Esophagus squamous epithelium (tissue), 5 donors: Measurements from ENCODE around the gene PARM1. TPM values are rescaled to one million over a fixed set of nuclear protein-coding genes. Genes with fewer than 3 reads are reported as not detected.

Experiments
- DNase-seq: peaks from one replicate; lab custom pipeline; 2025; lab: John Stamatoyannopoulos, UW
- H3K27ac ChIP-seq, 4 donors: fragments of 200-600 bp; sonication (generic); one replicate each; pipeline ENCODE4 v1.5.1; 2016 to 2019; ENCODE audit warnings: mild to moderate bottlenecking in 1 of 4
- H3K27me3 ChIP-seq, 4 donors: fragments of 200-600 bp; sonication (generic); 1 replicate in 3 of 4; 2 replicates in 1 of 4; pipeline versions ENCODE4 v1.5.1 to v1.6.0; 2017 to 2021; ENCODE audit warnings: antibody characterized with exemption in 1 of 4
- H3K36me3 ChIP-seq, 3 donors: fragments of 200-600 bp; sonication (generic); one replicate each; pipeline ENCODE4 v1.5.1; 2016 to 2019
- H3K4me1 ChIP-seq, 3 donors: fragments of 200-600 bp; sonication (generic); one replicate each; pipeline ENCODE4 v1.5.1; 2017 to 2019
- H3K4me3 ChIP-seq, 4 donors: fragments of 200-600 bp; sonication (generic); 1 replicate in 3 of 4; 2 replicates in 1 of 4; pipeline ENCODE4 v1.5.1; 2016 to 2019; ENCODE audit warnings: mild to moderate bottlenecking in 2 of 4, moderate library complexity in 1 of 4
- H3K9me3 ChIP-seq, 3 donors: fragments of 200-600 bp; sonication (generic); one replicate each; pipeline ENCODE4 v1.5.1; 2016 to 2019
- CTCF ChIP-seq, 6 experiments: fragments of 450-650 bp in 4 of 6; fragments of 200-600 bp in 2 of 6; sonication (generic) in 2 of 6; IDR thresholded peaks; one replicate each; pipeline ENCODE4 v1.5.1; 2016 to 2019; ENCODE audit warnings: antibody characterized with exemption in 6 of 6, mild to moderate bottlenecking in 4 of 6, moderate library complexity in 4 of 6
- POLR2A ChIP-seq, 4 donors: fragments of 450-650 bp; IDR thresholded peaks; one replicate each; pipeline ENCODE4 v1.6.1; 2017; ENCODE audit warnings: antibody characterized with exemption in 4 of 4, mild to moderate bottlenecking in 4 of 4, moderate library complexity in 3 of 4
- WGBS, 2 donors: methylation state at CpG; one replicate each; pipeline ENCODE4 v1.1.5; 2018; 5-methylcytosine and 5-hydroxymethylcytosine counted together
- intact Hi-C: fragments of 100-400 bp; cut with DNase I; formaldehyde crosslinking; loops from one replicate; pipeline ENCODE4 v1.15.0; 2022
- total RNA-seq, 4 donors: library from RNA; depleted of rRNA; stranded (reverse); fragments of >200 nt; gene quantifications; one replicate each; pipeline ENCODE4 v1.1.0, GENCODE V29; 2016
- donor health status: DM: yes; HTN: yes; CAD: no.

PARM1 gene
- total RNA-seq, 4 donors from 2014 or later, result 1.9 to 10.3 (median 4.4) TPM

- intact Hi-C loops, result loop anchor here (10.0 kb wide), 1 partner anchor 350 kb away; no protein-coding TSS in a partner anchor
- H3K27me3 ChIP-seq, result peaks cover 0 to 50% (median 0%) of the 10 kb centered on the region in 4 donors
- no peaks in the 10 kb centered on the region for H3K9me3 ChIP-seq
- TF ChIP-seq POLR2A (IDR thresholded peaks at IDR 0.05) (no peak), CTCF (IDR thresholded peaks at IDR 0.05) (no peak)
- H3K4me3 ChIP-seq, result peak overlapping the region; percentile 46 to 85 (median 55)
- H3K4me1 ChIP-seq, result peaks cover 5 to 34% (median 12%) of the 10 kb centered on the region in 3 donors
- H3K27ac ChIP-seq, result peak overlapping the region in 3 of 4 donors; percentile 59 to 90 (median 85)
- no peak for DNase-seq
- WGBS, 2 donors, result 35 to 39% methylated on average over 10 of the region's 10 CpGs
- no peaks in the 10 kb centered on the region for H3K36me3 ChIP-seq
Observed at GRCh38 chr4:74934888-74935287, 2.0 kb downstream of the PARM1 start.

GRCh38 chr4:74941123-74941522 is 8.2 kb downstream of the PARM1 start:
- 69 to 70% methylated on average over 3 of the region's 3 CpGs for WGBS, 2 donors
- TF ChIP-seq CTCF (IDR thresholded peaks at IDR 0.05) (no peak), POLR2A (IDR thresholded peaks at IDR 0.05) (no peak)
- DNase-seq, result no peak
- H3K4me3 ChIP-seq, result no peak overlapping the region
- no peaks in the 10 kb centered on the region for H3K36me3 ChIP-seq
- peaks cover 0 to under 1% (median 0%) of the 10 kb centered on the region in 4 donors for H3K27me3 ChIP-seq
- intact Hi-C loops, result no loop called here
- no peaks in the 10 kb centered on the region for H3K4me1 ChIP-seq
- no peak overlapping the region for H3K27ac ChIP-seq
- H3K9me3 ChIP-seq, result no peaks in the 10 kb centered on the region

- no peaks in the 10 kb centered on the region for H3K27me3 ChIP-seq
- H3K4me3 ChIP-seq, result no peak overlapping the region
- no peaks in the 10 kb centered on the region for H3K9me3 ChIP-seq
- H3K36me3 ChIP-seq, result no peaks in the 10 kb centered on the region
- DNase-seq, result no peak
- no peaks in the 10 kb centered on the region for H3K4me1 ChIP-seq
- H3K27ac ChIP-seq, result no peak overlapping the region
- intact Hi-C loops, result no loop called here
- TF ChIP-seq CTCF (IDR thresholded peaks at IDR 0.05), result no peak
- TF ChIP-seq POLR2A (IDR thresholded peaks at IDR 0.05), result no peak
- 57 to 68% methylated on average over 3 of the region's 3 CpGs for WGBS, 2 donors
Observed at GRCh38 chr4:74942251-74942917, 9.5 kb downstream of the PARM1 start.

GRCh38 chr4:74942918-74943253 is 10.0 kb downstream of the PARM1 start:
- H3K4me1 ChIP-seq, result no peaks in the 10 kb centered on the region
- no peak overlapping the region for H3K27ac ChIP-seq
- H3K9me3 ChIP-seq, result no peaks in the 10 kb centered on the region
- DNase-seq, result no peak
- intact Hi-C loops, result no loop called here
- WGBS, 2 donors, result 83 to 94% methylated on average over 3 of the region's 3 CpGs
- H3K36me3 ChIP-seq, result no peaks in the 10 kb centered on the region
- H3K4me3 ChIP-seq, result no peak overlapping the region
- no peak for TF ChIP-seq POLR2A (IDR thresholded peaks at IDR 0.05)
- TF ChIP-seq CTCF (IDR thresholded peaks at IDR 0.05), result no peak
- H3K27me3 ChIP-seq, result no peaks in the 10 kb centered on the region

GRCh38 chr4:74944354-74944793 is 11.5 kb downstream of the PARM1 start:
- Histone ChIP-seq H3K27ac (no peak overlapping the region), H3K4me3 (no peak overlapping the region), H3K4me1 (no peaks in the 10 kb centered on the region), H3K9me3 (no peaks in the 10 kb centered on the region), H3K27me3 (no peaks in the 10 kb centered on the region), H3K36me3 (no peaks in the 10 kb centered on the region)
- no peak for DNase-seq
- no peak for TF ChIP-seq CTCF (IDR thresholded peaks at IDR 0.05)
- TF ChIP-seq POLR2A (IDR thresholded peaks at IDR 0.05), result no peak
- intact Hi-C loops, result no loop called here
- WGBS, 2 donors, result 69 to 76% methylated on average over 5 to 6 of the region's 6 CpGs
